GM10248 (cell line): Measurements from ENCODE around the gene ARMC2.

Source experiments
- CTCF ChIA-PET: fragments of 300-600 bp; sonication (Branson Sonifier 250); formaldehyde crosslinking; extraction: SDS; loops from one replicate; lab custom pipeline; 2021; ENCODE audit warnings: antibody characterized with exemption; lab: Yijun Ruan, JAX
- POLR2A ChIA-PET: fragments of 350-650 bp; sonication (Branson Sonifier 250); formaldehyde crosslinking; extraction: SDS; loops from one replicate; lab custom pipeline; 2020; ENCODE audit warnings: antibody characterized with exemption; lab: Yijun Ruan, JAX
- DNase-seq: peaks from one replicate; pipeline ENCODE4 v3.0.0; 2012; ENCODE audit errors: extremely low spot score
- CTCF ChIP-seq: IDR thresholded peaks from 2 replicates; pipeline ENCODE4 v1.5.1; 2012; ENCODE audit warnings: mild to moderate bottlenecking, low read depth; ENCODE audit errors: extremely low read depth, missing control alignments, control extremely low read depth

Gene ARMC2

GRCh38 chr6:108837236-108837971 lies 10.8 kb upstream of the ARMC2 start:
- ChIA-PET CTCF (interaction anchor here (0.6 to 2.2 kb wide), 3 partner anchors 8 to 57 kb away, joined by 3 to 17 read pairs (median 5); no protein-coding TSS in a partner anchor), POLR2A (no interaction called here)
- no peak for DNase-seq
- no peak for TF ChIP-seq CTCF

GRCh38 chr6:108838101-108838717 lies 10.0 kb upstream of the ARMC2 start:
- no peak for TF ChIP-seq CTCF
- ChIA-PET CTCF (interaction anchor here (1.5 to 1.7 kb wide), 2 partner anchors 16 to 56 kb away, joined by 3 to 5 read pairs; no protein-coding TSS in a partner anchor), POLR2A (no interaction called here)
- DNase-seq = no peak

- ChIA-PET POLR2A (no interaction called here), CTCF (interaction anchor here (1.4 to 1.7 kb wide), 3 partner anchors 15 to 297 kb away, joined by 3 to 5 read pairs (median 4); no protein-coding TSS in a partner anchor)
- DNase-seq = no peak
- TF ChIP-seq CTCF = no peak
Measured at GRCh38 chr6:108839083-108839642, 9.1 kb upstream of the ARMC2 start.

- DNase-seq = no peak
- no peak for TF ChIP-seq CTCF
- ChIA-PET CTCF (no interaction called here), POLR2A (no interaction called here)
Measured at GRCh38 chr6:108840919-108841318, 7.3 kb upstream of the ARMC2 start.

- CTCF ChIA-PET = no interaction called here
- no peak for TF ChIP-seq CTCF
- POLR2A ChIA-PET = no interaction called here
- DNase-seq = no peak
Measured at GRCh38 chr6:108841377-108841855, 6.8 kb upstream of the ARMC2 start.

- TF ChIP-seq CTCF = no peak
- ChIA-PET POLR2A (no interaction called here), CTCF (interaction anchor here (3.0 to 3.5 kb wide), 2 partner anchors 8 to 302 kb away, joined by 13 to 17 read pairs; no protein-coding TSS in a partner anchor)
- DNase-seq = no peak
Measured at GRCh38 chr6:108844135-108844534, 4.1 kb upstream of the ARMC2 start.
